ENCODE measurements around the gene GNG2. TPM values are rescaled to one million over a fixed set of nuclear protein-coding genes. Genes with fewer than 3 reads are reported as not detected.

GNG2 gene
- total and polyA plus RNA-seq, 2 of the 8 experiments (the other 6 are each of a cell fraction or from before 2014, with no cell fraction given), result 8.2 to 17.9 TPM

- H3K27me3 ChIP-seq (replicated peaks in 1 of 4; ENCODE audit: control insufficient read depth in 3 of 4, extremely low read depth in 1 of 4, insufficient read depth in 3 of 4, low read length in 3 of 4), result no peaks in the 10 kb centered on the region
- DNase-seq (ENCODE audit: low read depth in 1 of 2, low spot score in 2 of 2) (no peak), FAIRE-seq (no peak)
- H3K56ac ChIP-seq (replicated peaks; ENCODE audit: insufficient read length, low read depth, low read length), result no peak overlapping the region
- no peak overlapping the region for H2BK15ac ChIP-seq (ENCODE audit: low read length)
- TF ChIP-seq KDM5A (IDR thresholded peaks at IDR 0.05; ENCODE audit: low read length) (no peak), SIN3A (conservative IDR thresholded peaks at IDR 0.05 in 1 of 2, IDR thresholded peaks at IDR 0.05 in 1 of 2; ENCODE audit: low read depth in 1 of 2, low read length in 2 of 2) (no peak), RAD21 (IDR thresholded peaks at IDR 0.05 in 1 of 2, conservative IDR thresholded peaks at IDR 0.05 in 1 of 2; ENCODE audit: low read depth in 2 of 2, low read length in 2 of 2) (peak; percentile 57 to 66), CTCF (IDR thresholded peaks at IDR 0.05; ENCODE audit: control extremely low read depth in 1 of 3, insufficient read depth in 1 of 3, low read depth in 1 of 3, low read length in 3 of 3) (peak in 2 of 3 experiments; percentile 21 to 48; a peak in 2 of 4 replicates), MAFK (IDR thresholded peaks at IDR 0.05; ENCODE audit: low read depth, low read length) (no peak), NANOG (IDR thresholded peaks at IDR 0.05; ENCODE audit: insufficient read depth, low read depth, low read length, poor library complexity, severe bottlenecking) (no peak), CBX5 (IDR thresholded peaks at IDR 0.05; ENCODE audit: low read depth, low read length) (no peak)
- H4K8ac ChIP-seq (ENCODE audit: extremely low read depth, insufficient read depth, low read length), result no peak overlapping the region
- H4K5ac ChIP-seq (ENCODE audit: insufficient read length, low read depth, low read length), result no peak overlapping the region
- no peak overlapping the region for H3K23ac ChIP-seq (ENCODE audit: insufficient read length)
- no peaks in the 10 kb centered on the region for H3K23me2 ChIP-seq (ENCODE audit: low read depth, low read length)
- no peak overlapping the region for H4K91ac ChIP-seq (replicated peaks; ENCODE audit: insufficient read length, low read length)
- no peak overlapping the region for H3K14ac ChIP-seq (ENCODE audit: insufficient read length)
- H3K9ac ChIP-seq (replicated peaks in 1 of 4; ENCODE audit: extremely low read depth in 1 of 4, low read depth in 3 of 4, low read length in 3 of 4), result no peak overlapping the region
- H3K4ac ChIP-seq (replicated peaks; ENCODE audit: insufficient read length, low read depth, low read length), result no peak overlapping the region
- no peaks in the 10 kb centered on the region for H3K79me1 ChIP-seq (ENCODE audit: low read depth, low read length)
- H3K79me2 ChIP-seq (ENCODE audit: control insufficient read depth in 1 of 2, insufficient read depth in 2 of 2, low read length in 2 of 2), result peaks cover 0 to 56% of the 10 kb centered on the region in 2 experiments; a peak in 2 of 4 replicates
- peaks cover 5% of the 10 kb centered on the region in 2 experiments for H4K20me1 ChIP-seq (replicated peaks in 1 of 2; ENCODE audit: control insufficient read depth in 1 of 2, insufficient read depth in 2 of 2, low read length in 2 of 2)
- H3K18ac ChIP-seq (ENCODE audit: extremely low read depth, low read length), result no peak overlapping the region
- H3K27ac ChIP-seq (ENCODE audit: low read depth, low read length), result no peak overlapping the region
- H3K36me3 ChIP-seq (ENCODE audit: control insufficient read depth in 2 of 4, insufficient read depth in 4 of 4, low read length in 3 of 4), result peaks cover 12 to 82% (median 41%) of the 10 kb centered on the region in 4 experiments
- H2BK20ac ChIP-seq (ENCODE audit: low read length), result no peak overlapping the region
- ChIA-PET CTCF (ENCODE audit: partially characterized antibody) (interaction anchor here (0.6 to 2.8 kb wide), 29 partner anchors 9 to 560 kb away, joined by 3 to 27 read pairs (median 4); partner anchors contain the start of gene NID2), POLR2A (ENCODE audit: partially characterized antibody) (interaction anchor here (0.6 to 1.2 kb wide), 2 partner anchors 18 to 559 kb away, joined by 3 to 8 read pairs; no protein-coding TSS in a partner anchor)
- WGBS, 2 experiments (ENCODE audit: extremely low coverage in 1 of 2, insufficient coverage in 1 of 2, insufficient read length in 1 of 2, insufficient replicate concordance in 2 of 2, low coverage in 1 of 2, low lambda C conversion rate in 2 of 2, missing lambda C conversion rate in 1 of 2), result 59% methylated on average over 4 of the region's 4 CpGs; no CpG with 5 or more reads in 1 of the 2 experiments
- no peak overlapping the region for H2BK5ac ChIP-seq (ENCODE audit: low read depth, low read length)
- no peaks in the 10 kb centered on the region for H3K9me3 ChIP-seq (ENCODE audit: insufficient read depth in 2 of 2, low read depth in 1 of 2, low read length in 1 of 2)
- no peak overlapping the region for H2BK12ac ChIP-seq (ENCODE audit: low read depth, low read length)
- no peak overlapping the region for H2AFZ ChIP-seq (ENCODE audit: low read length)
- H3K4me2 ChIP-seq (ENCODE audit: insufficient read depth in 1 of 2, low read depth in 2 of 2, low read length in 2 of 2), result no peak overlapping the region
- no peak overlapping the region for H2BK120ac ChIP-seq (replicated peaks; ENCODE audit: low read depth, low read length)
- no peak overlapping the region for H2AK5ac ChIP-seq (ENCODE audit: low read depth, low read length)
- no peak overlapping the region for H3K4me3 ChIP-seq (ENCODE audit: extremely low read depth in 1 of 4, insufficient read depth in 2 of 4, low read depth in 3 of 4, low read length in 4 of 4)
- H3K4me1 ChIP-seq (replicated peaks in 1 of 4; ENCODE audit: control insufficient read depth in 3 of 4, insufficient read depth in 4 of 4, low read length in 3 of 4), result no peaks in the 10 kb centered on the region
Observed at GRCh38 chr14:51996148-51996746, 135.8 kb downstream of the GNG2 start.
